ENCODE data around the gene AATF.

AATF gene

DNA sequence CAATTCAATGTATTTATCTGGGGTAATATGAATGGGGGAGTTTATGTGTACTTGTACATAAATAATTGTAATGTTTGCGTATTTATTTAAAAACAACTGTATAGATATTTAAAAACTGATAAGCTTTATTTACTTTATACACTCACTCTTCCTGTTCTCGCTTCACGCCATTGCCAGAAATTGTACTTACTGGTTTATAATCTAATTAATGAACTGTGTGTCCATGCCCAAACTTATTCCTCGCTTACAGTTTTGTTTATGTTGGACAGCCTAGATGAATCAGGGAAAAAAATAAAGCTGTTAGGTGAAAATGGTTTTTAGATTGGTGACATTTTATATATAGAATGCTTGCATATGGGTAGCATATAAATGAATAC lies 30.8 kb downstream of the AATF start:
- no peak for DNase-seq (ENCODE audit: low spot score)

DNA sequence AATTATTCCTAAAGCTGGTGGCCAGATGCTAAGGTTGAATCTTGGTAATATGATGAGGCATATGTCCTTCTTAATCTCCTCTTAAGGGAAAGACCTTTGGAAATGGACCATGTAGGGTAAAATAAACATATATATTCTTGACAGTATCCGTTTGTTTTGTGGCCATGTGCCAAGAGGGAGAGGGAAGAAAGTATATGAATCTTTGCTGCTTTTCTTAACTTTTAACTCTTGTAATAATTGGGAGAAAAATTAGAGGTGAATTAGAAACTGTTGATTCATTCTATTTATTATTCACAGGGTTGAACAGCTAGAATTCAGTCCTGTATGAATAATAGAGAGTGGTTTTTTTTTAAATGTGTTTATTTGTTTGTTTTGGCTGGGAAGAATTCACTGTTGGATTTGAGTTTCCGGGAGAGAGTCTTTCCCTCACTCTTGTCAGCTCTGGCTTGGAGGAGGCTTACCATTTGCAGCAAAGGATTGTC lies 31.6 kb downstream of the AATF start:
- DNase-seq (ENCODE audit: low spot score), result no peak

DNA sequence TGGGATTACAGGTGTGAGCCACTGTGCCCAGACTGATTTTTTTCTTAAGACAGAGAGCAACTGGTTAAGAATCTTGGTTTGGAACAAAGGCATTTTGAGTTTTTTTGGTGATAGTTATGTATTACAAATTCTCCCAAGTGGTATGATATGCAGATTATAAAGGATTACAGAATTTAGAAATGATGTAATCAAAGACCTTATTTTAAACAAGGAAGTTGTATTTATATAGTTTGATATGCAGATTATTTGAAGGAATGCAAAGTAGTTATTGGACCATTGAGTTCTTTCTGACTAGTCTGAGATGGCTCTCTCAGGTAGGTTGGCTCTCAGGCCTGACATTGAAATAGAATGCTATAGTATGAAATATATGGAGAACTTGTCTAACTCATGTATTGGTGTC lies 34.9 kb downstream of the AATF start:
- DNase-seq (ENCODE audit: low spot score), result no peak

DNA sequence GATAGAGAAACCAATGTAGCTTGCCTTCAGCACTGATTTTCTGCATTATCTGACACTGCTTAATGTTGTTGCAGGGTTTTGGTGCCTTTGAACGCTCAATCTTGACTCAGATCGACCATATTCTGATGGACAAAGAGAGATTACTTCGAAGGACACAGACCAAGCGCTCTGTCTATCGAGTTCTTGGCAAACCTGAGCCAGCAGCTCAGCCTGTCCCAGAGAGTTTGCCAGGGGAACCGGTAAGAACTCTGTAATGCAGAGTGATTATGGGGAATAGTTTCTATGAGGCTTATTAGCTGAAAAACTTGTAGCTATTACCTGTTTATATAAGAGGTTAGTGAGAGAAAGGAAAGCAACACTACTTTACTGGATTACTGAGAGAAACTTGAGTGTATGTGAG lies 40.4 kb downstream of the AATF start:
- DNase-seq (ENCODE audit: low spot score), result no peak

DNA sequence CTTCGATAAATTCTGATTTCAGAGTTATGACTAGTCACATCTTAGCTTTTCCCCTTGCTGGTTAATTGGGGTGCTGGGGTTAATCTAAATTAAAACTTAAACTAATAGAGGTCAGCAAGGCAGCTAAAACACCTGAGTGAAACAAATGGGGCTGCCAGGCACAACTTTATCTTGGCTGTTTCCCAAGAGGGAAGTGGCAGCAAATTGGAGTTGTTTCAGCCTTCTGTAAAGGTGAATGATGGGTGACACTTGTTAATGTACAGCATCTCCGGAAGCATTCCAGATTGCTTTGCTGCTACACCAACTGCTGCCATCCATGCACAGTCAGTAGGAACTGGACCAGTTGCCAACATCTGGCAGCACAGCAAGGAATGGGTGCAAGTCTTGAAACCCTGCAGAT lies 43.9 kb downstream of the AATF start:
- DNase-seq (ENCODE audit: low spot score), result no peak

DNA sequence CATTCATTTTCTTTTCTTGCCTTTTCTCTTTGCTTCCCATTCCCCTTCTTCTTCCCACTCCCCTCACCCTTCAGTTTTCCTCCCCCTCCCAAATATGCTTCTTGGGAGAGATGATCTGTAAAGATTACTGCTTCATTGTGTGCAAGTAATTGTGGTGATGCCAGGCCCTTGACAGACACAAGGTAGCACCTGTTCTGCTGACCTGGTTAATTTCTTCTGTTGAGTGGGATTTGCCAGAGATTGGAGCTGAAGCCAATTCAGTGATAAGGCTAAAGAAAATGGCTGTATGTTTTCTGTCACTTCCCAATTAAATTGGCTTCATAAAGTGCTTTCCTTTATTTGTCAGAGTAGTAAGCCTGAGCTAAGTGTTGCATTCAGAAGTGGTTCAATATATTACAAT lies 44.5 kb downstream of the AATF start:
- no peak for DNase-seq (ENCODE audit: low spot score)

DNA sequence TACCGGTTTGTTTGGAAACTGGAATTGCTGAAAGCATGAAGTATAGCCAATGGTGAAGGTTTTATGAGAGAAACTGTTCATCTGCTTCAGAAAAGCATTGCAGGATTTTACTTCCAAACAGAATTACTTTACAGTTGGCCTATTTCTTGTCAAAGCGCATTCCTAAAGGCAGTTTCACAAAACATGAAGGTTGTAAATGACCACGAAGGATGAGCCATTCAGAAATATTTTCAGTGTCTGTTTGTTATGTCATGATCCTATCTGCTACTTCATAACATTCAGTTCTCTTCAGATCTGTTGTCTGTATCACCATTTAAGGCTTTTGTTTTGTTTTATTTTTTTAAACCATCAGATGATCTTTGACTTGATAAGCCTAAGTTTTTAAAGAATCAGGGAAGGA lies 45.7 kb downstream of the AATF start:
- DNase-seq (ENCODE audit: low spot score), result no peak

DNA sequence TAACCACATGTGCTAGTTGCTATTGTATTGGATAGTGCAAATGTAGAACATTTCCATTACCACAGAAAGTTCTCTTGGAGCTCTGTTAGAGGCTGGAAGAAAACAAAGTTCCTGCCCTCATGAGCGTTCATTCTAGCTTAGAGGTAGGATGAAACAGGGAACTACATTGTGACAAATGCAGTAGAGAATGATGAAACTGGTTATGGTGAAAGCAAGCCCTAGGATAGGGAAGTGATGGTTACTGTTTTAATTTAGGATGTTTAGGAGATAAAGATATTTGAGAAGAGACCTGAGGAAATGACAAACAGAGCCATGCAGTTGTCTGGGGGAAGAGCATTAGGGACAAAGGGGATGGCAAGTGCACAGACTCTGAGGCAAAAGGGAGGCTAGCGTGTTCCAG lies 50.7 kb downstream of the AATF start:
- no peak for DNase-seq (ENCODE audit: low spot score)

DNA sequence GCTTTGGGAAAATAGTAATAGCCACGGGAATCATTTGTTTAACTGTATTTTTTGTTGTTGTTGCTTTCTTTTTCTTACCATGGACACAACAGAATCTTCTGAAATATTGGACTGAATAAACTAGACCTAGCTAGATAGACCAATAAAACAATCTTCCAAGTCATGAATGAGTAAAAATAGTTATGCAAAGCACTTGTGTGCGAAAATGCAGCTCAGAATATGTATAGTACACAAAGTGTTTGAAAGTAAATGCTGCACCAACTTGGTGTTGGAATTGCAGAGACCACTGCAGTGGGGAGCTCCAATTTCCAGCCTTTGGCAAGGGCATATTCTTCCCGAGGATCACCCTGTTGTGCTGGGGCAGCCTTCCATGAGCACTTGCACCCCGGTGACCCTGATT lies 68.0 kb downstream of the AATF start:
- DNase-seq (ENCODE audit: low spot score), result no peak

DNA sequence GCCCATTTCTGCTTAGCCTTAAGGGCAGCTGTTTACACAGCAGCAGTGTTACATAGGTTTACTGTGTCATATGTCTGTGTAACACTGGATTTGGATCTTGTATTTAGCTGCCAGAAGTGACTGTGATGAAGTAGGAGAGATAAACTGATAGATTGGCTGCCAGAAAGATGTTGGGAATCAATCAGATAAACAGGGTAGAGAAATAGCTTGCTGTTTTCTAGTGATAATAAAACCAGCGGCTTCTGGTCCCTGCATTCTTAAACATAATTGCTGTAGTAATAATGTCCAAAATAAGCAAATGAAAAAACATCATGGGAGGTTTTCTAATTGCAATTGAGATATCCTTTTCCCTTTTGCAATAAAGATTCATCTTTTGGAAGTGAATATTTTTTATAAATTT lies 68.7 kb downstream of the AATF start:
- no peak for DNase-seq (ENCODE audit: low spot score)

DNA sequence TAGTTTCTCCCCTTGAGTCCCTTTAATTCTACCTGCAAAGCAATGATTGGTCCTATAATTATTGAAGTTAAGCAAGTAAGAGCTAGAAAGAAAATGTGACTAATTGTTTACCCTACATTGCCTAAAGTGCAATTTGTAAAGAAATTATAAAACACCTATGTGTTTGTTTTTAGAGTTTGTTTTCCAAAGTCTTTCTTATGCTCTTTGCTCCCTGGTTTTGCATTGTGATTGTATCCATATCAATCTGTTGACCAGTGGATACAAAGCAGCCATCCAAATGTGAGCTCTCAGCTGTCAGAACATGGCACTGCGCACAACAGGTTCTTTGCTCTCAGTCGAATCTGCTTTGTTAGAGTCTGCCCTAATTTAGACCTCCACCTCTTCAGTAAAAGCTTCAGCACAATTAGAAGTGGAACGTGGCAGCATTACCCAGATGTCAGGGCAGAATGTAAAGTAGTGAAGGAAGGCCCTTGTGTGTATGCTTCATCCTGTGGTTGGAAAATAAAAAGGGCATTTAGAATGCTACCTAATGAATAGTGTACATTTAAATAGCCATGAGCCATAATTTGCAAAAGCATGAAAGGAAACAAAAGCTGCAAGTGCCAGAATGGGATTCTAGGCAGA lies 70.5 kb downstream of the AATF start:
- no peak for DNase-seq (ENCODE audit: low spot score)

DNA sequence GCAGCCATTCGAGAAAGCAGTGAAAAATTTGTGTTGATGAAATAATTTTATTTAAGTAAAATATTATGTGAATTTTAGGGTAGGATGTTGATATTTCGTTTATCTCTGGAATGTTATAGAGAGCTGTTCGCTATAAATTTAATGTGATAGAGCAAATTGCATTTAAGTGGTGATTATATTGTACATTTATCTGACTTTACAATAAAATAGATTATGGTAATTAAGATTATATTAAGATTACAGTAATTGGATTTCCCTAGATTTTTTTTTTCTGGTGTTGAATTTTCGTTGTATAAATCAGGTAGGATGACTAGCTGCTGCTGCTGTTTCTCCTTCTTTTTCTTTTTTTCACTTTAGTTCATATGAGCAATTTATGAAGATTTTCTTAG lies 71.0 kb downstream of the AATF start:
- no peak for DNase-seq (ENCODE audit: low spot score)

DNA sequence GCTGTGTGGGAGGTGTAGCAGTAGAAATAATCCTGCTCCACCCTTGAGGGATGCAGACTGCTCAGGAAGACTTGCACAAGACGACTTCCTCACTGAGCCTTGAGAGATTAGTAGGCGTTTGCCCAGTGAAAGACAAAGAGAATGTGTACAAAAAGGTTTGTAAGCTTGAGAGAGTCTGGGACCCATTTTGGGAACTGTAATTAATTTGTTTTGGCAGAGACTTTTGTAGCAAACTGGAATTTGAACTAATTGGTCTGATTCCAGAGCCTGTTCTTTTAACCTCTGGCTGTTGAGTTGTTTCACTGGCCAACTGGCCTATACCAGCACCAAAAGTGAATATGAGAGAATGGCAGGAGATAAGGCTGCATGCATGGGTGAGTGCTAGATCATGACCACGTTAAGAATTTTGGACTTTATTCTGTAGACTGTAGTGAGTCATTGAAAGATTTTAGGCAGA lies 75.5 kb downstream of the AATF start:
- no peak for DNase-seq (ENCODE audit: low spot score)

DNA sequence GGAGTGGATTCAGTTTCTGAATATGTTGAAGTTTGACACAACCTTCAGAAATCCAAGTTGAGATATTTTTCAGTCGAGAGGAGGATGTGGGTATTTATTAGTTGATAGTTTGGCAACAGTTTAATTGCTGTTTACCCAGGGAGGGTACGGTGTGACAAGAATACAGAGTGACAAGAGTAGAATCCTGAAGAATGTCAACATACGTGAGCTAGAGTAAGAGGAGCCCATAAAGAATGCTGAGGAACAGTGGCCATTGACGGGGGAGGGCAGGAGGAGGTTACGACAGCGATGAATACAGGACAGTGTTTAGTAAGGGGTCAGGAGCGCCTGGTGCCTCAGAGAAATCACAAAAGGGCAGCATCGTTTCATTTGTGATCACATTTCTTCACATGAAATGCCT lies 76.5 kb downstream of the AATF start:
- no peak for DNase-seq (ENCODE audit: low spot score)

DNA sequence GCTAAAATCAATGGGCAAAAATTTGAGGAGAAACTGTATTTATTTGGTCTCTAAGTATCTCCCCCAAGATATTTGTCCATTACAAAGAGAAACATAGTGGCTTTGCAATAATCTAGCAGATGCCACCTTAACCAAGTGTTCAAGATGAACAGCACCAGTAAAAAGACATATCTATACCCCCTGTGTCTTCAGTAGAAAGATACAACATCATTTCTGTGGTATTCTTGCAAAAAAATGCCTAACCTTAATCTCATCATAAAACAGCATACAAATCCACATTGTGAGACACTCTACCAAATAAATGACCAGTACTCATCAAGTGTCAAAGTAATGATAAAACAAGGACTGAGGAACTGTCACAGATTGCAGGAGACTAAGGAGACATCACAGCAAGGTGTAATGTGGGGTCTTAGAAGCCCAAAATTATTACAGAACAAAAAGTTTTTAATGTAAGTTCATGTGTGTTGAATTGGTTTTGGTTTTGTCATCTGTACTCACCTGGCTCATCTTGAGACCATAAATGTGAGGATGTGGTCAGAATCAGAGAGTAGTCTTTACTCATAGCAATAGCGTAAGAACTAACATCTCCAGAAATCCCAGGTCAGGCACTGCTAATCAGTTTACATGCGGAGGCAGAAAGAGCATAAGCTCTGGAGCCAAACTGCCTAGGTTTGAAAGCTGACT lies 77.2 kb downstream of the AATF start:
- no peak for DNase-seq (ENCODE audit: low spot score)

DNA sequence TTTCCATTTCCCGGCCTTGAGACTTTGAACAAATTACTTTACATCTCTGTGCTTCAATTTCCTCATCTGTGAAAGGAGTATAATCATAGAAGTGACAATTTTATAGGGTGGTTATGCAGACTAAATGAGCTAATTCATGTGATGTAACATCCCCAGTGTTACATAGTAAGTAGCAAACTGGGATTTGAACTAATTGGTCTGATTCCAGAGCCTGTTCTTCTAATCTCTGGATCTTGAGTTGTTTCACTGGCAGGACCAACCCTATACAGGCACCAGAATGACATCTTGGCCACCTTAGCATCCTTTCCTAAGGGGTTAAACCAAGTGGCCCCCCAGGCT lies 77.7 kb downstream of the AATF start:
- DNase-seq (ENCODE audit: low spot score), result no peak

DNA sequence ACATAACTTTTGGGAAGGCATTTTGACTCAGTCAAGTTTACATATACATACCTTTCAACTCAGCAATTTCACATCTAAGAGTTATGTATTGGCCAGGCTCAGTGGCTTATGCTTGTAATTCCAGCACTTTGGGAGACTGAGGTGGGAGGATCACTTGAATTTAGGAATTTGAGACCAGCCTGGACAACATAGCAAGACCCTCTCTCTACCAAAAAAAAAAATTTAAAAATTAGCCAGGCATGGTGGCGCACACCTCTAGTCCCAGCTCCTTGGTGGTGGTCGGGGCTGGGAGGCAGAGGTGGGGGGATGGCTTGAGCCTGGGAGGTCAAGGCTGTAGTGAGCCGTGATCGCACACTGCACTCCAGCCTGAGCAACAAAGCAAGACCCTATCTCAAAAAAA lies 79.3 kb downstream of the AATF start:
- no peak for DNase-seq (ENCODE audit: low spot score)

DNA sequence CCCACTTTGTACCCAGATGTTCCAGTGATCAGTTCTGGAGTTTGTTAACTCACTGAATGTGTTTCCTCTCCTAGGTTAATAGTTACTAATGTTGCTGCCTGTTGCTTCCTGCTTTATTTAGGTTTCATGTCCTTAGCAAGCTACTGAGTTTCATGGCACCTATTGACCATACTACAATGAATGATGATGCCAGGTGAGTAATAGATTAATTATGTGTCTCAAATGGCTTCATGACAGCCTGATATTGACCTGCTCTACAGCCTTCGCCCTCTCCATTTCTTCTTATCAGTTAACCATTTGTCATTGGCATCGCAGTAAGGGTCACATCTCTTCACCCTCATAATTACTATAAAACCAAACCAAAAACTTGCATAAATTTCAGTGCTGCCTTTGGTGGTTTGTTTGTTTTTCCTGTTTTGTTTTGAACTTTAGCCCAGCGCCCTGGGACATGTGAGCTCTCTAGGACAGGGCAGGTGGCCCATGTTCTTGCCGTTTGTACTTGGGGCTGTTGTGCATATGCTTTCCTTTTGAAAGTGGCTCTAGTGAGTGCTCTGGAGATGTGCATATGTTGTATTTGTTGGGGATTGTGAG lies 82.8 kb downstream of the AATF start:
- DNase-seq (ENCODE audit: low spot score), result no peak

DNA sequence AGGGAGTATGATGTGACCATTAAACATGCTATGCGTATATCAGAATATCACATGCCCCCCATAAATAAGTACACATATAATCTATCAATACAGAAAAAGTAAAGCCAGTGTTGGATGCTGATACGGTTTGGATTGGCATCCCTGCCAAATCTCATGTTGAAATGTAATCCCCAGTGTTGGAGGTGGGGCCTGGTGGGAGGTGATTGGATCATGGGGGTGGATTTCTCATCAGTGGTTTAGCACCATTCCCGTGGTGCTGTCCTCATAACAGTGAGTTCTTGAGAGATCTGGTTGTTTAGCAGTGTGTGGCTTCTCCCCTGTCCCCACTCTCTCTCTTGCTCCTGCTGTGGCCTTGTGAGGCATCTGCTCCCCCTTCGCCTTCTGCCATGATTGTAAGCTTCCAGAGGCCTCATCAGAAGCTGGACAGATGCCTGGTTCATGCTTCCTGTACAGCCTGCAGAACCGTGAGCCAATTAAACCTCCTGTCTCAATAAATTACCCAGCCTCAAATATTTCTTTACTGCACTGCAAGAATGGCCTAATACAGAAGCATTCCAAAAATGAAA lies 88.9 kb downstream of the AATF start:
- no peak for DNase-seq (ENCODE audit: low spot score)

DNA sequence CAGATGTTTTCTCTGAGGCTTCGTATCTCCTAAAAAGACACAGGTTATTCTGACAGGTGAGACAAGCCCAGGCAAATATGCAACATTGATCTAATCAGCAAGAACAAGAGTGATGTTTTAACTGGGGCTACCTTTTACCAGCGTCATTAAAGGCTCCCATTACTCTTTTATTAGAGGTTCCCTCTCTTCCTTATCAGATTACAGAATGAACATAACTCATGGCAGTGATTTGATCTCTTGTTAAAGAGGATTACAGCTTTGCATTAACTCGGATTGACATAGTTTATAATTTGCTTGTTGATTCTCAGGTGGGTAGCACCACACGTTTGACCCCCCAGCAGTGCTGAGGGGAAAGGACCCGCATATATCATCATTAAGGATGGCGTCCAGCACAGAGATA lies 90.5 kb downstream of the AATF start:
- no peak for DNase-seq (ENCODE audit: low spot score)

DNA sequence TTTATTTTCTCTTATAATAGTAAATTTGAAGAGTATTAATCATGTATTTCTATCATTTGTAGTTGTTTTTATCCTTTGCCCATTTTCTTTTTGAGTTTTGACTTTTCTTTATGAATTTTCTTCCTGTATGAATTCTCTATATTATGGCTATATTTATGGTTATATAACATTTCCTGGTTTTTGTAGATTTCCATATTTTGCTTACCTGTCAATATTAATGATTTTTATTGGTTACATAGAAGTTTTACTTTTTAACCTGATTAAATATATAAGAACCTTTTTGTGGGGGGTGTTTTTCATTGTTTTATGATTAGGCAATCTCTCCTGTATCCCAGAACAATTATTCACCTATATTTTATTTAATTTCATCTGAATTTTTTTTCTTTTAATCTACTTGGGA lies 93.2 kb downstream of the AATF start:
- no peak for DNase-seq (ENCODE audit: low spot score)

DNA sequence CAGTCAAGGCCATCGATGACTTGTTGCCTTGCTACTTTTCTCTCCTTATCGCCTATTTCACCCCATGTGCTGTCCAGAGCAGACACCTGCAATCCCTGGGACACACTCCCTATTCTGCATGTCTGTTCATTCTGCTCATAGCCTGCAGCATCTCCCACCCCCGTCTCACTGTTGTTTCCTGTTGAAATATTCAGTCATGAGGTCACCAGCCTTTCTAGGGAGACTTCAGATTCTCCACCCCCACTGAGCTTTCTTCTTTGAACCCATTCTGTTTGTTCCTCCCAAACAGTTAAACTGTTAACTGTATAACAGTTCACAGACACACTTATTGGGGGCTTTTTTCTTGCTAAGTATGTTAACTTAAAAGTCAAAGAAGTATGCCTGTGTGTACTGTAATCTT lies 94.4 kb downstream of the AATF start:
- DNase-seq (ENCODE audit: low spot score), result no peak

DNA sequence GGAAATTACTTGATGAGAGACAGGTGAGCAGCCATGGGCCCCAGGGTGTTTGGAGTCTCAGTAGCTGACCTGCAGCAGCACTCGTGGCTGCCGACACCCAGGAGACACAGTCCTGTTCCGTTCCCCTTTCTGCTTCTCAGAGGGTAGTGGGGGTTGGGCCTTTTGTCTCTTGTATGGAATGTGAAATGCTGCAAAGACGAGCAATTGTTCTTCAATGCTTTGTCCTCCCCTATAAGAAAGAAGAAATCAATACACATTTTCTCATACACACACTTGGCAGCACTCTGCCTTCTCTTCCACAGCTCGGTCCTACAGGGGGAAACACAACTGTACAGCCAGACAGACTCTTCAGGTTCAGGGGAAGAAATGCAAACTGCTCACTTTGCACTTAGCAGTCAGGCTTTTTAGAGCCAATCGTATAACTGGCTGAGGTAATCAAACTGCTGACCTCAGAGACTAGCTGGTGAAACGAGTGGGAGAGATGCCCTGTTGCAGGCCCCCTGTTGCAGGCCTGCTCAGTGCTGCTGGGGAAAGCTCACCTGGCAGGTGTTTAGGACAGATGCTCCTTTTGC lies 96.7 kb downstream of the AATF start:
- no peak for DNase-seq (ENCODE audit: low spot score)

Data from ecto neural progenitor cell (in vitro differentiated cells).